ENCODE data around the gene IL18.
"Not testable (repeated sequence)": the region's sequence is repeated elsewhere in the genome, so short reads cannot be mapped to it uniquely, and the experiment has no call there.

The IL18 gene

GRCh38 chr11:112163875-112164685 lies at the start of gene IL18:
Gene IL18, minus strand, starts transcription at chr11:112164094. Its CDS starts 9,041 bp downstream, at chr11:112155053.
- H3K4me3 ChIP-seq (ENCODE audit: low read depth, low read length): peak within 1 kb of the TSS; percentile 37
- peak; percentile 21 for DNase-seq (ENCODE audit: low read depth)
- no peak for TF ChIP-seq CTCF (conservative IDR thresholded peaks at IDR 0.05; ENCODE audit: low read depth, low read length)

- H3K4me3 ChIP-seq (ENCODE audit: low read depth, low read length): no peak overlapping the region
- TF ChIP-seq CTCF (conservative IDR thresholded peaks at IDR 0.05; ENCODE audit: low read depth, low read length): no peak
- DNase-seq (ENCODE audit: low read depth): peak; percentile 54
Observed at GRCh38 chr11:112212710-112213109, 48.8 kb upstream of the IL18 start.

GRCh38 chr11:112212290-112212689 lies 48.4 kb upstream of the IL18 start:
- no peak for TF ChIP-seq CTCF (conservative IDR thresholded peaks at IDR 0.05; ENCODE audit: low read depth, low read length)
- no peak overlapping the region for H3K4me3 ChIP-seq (ENCODE audit: low read depth, low read length)
- no peak for DNase-seq (ENCODE audit: low read depth)

GRCh38 chr11:112211536-112211935 lies 47.6 kb upstream of the IL18 start:
- no peak overlapping the region for H3K4me3 ChIP-seq (ENCODE audit: low read depth, low read length)
- DNase-seq (ENCODE audit: low read depth): no peak
- no peak for TF ChIP-seq CTCF (conservative IDR thresholded peaks at IDR 0.05; ENCODE audit: low read depth, low read length)

GRCh38 chr11:112210890-112211289 lies 47.0 kb upstream of the IL18 start:
- no peak for DNase-seq (ENCODE audit: low read depth)
- no peak for TF ChIP-seq CTCF (conservative IDR thresholded peaks at IDR 0.05; ENCODE audit: low read depth, low read length)
- no peak overlapping the region for H3K4me3 ChIP-seq (ENCODE audit: low read depth, low read length)

- H3K4me3 ChIP-seq (ENCODE audit: low read depth, low read length): no peak overlapping the region
- TF ChIP-seq CTCF (conservative IDR thresholded peaks at IDR 0.05; ENCODE audit: low read depth, low read length): no peak
- DNase-seq (ENCODE audit: low read depth): no peak
Observed at GRCh38 chr11:112206071-112206470, 42.2 kb upstream of the IL18 start.

GRCh38 chr11:112200252-112200651 lies 36.4 kb upstream of the IL18 start:
- no peak for DNase-seq (ENCODE audit: low read depth)
- no peak overlapping the region for H3K4me3 ChIP-seq (ENCODE audit: low read depth, low read length)
- no peak for TF ChIP-seq CTCF (conservative IDR thresholded peaks at IDR 0.05; ENCODE audit: low read depth, low read length)

GRCh38 chr11:112199101-112199500 lies 35.2 kb upstream of the IL18 start:
- H3K4me3 ChIP-seq (ENCODE audit: low read depth, low read length); DNase-seq (ENCODE audit: low read depth): not testable (repeated sequence)

Data from choroid plexus epithelial cell (primary cell).